IMR-90 (cell line): ENCODE measurements around the gene SPP1. TPM values are rescaled to one million over a fixed set of nuclear protein-coding genes. Genes with fewer than 3 reads are reported as not detected.

Experiments used
- ATAC-seq: fragments of 200-7000 bp; cut with Tn5 transposase; 2 replicates; pipeline ENCODE4 v1.9.1; 2020; ENCODE audit warnings: low read depth, mild to moderate bottlenecking, moderate library complexity
- BruUV-seq: library from RNA; stranded (reverse); fragments of 400-500 nt; replicated peaks from 2 replicates; lab custom pipeline; 2021; lab: Mats Ljungman, UMichigan
- CTCF ChIA-PET: fragments of 300-600 bp; formaldehyde crosslinking; extraction: SDS; loops from one replicate; lab custom pipeline; 2021; ENCODE audit warnings: antibody characterized with exemption; lab: Yijun Ruan, JAX
- POLR2A ChIA-PET: fragments of 300-600 bp; sonication (Branson Sonifier 250); formaldehyde crosslinking; loops from one replicate; lab custom pipeline; 2022; ENCODE audit warnings: antibody characterized with exemption; ENCODE audit not compliant: unreplicated experiment; lab: Charles Lee
- DNase-seq: peaks from one replicate; pipeline ENCODE4 v3.0.0; 2013
- H2AFZ ChIP-seq: replicated peaks from 2 replicates; pipeline ENCODE3; 2013; ENCODE audit warnings: low read length, mild to moderate bottlenecking; ENCODE audit not compliant: poor library complexity
- H2AK5ac ChIP-seq: 2 replicates; pipeline ENCODE4 v1.6.1; 2013; ENCODE audit warnings: low read depth, low read length, inconsistent platforms
- H2AK9ac ChIP-seq: replicated peaks from 2 replicates; pipeline ENCODE3; 2013; ENCODE audit warnings: mild to moderate bottlenecking, low read depth, low read length, moderate library complexity; ENCODE audit not compliant: poor library complexity
- H2BK120ac ChIP-seq: 2 replicates; pipeline ENCODE4 v1.6.1; 2013; ENCODE audit warnings: low read depth, low read length, inconsistent platforms
- H2BK15ac ChIP-seq: 3 replicates; pipeline ENCODE4 v1.6.1; 2013; ENCODE audit warnings: low read depth, low read length, inconsistent platforms
- H2BK20ac ChIP-seq: 2 replicates; pipeline ENCODE4 v1.6.1; 2013; ENCODE audit warnings: low read depth, mild to moderate bottlenecking, inconsistent platforms, low read length, moderate library complexity
- H2BK5ac ChIP-seq: 2 replicates; pipeline ENCODE4 v1.6.1; 2013; ENCODE audit warnings: mild to moderate bottlenecking, low read depth, low read length, inconsistent platforms; ENCODE audit not compliant: poor library complexity, severe bottlenecking
- H3K14ac ChIP-seq: replicated peaks from 2 replicates; pipeline ENCODE4 v1.6.1; 2013; ENCODE audit warnings: low read depth, low read length, inconsistent platforms
- H3K18ac ChIP-seq: 2 replicates; pipeline ENCODE4 v1.6.1; 2013; ENCODE audit warnings: low read depth, low read length, control low read depth
- H3K23ac ChIP-seq: 2 replicates; pipeline ENCODE4 v1.6.1; 2013; ENCODE audit warnings: low read depth, low read length, inconsistent platforms
- H3K27ac ChIP-seq: 2 replicates; pipeline ENCODE4 v1.5.1; 2013; ENCODE audit warnings: mild to moderate bottlenecking, control low read depth, low read length; ENCODE audit not compliant: insufficient read depth
- H3K27me3 ChIP-seq: 2 replicates; pipeline ENCODE4 v1.6.1; 2013; ENCODE audit warnings: low read length; ENCODE audit not compliant: control insufficient read depth, insufficient read depth
- H3K36me3 ChIP-seq: 2 replicates; pipeline ENCODE4 v1.6.1; 2013; ENCODE audit warnings: low read length, mixed read lengths; ENCODE audit not compliant: control insufficient read depth, insufficient read depth
- H3K4ac ChIP-seq: 2 replicates; pipeline ENCODE4 v1.6.1; 2013; ENCODE audit warnings: low read depth, low read length, inconsistent platforms
- H3K4me1 ChIP-seq: 2 replicates; pipeline ENCODE4 v1.6.1; 2013; ENCODE audit warnings: low read length, mixed read lengths; ENCODE audit not compliant: control insufficient read depth, insufficient read depth
- H3K4me2 ChIP-seq: 2 replicates; pipeline ENCODE4 v1.6.1; 2013; ENCODE audit warnings: low read depth, mild to moderate bottlenecking, control low read depth, low read length, moderate library complexity
- H3K4me3 ChIP-seq: 2 replicates; pipeline ENCODE4 v1.5.1; 2013; ENCODE audit warnings: low read depth, mild to moderate bottlenecking, control low read depth, low read length, moderate library complexity; ENCODE audit not compliant: insufficient read depth
- H3K56ac ChIP-seq: 2 replicates; pipeline ENCODE4 v1.6.1; 2013; ENCODE audit warnings: low read length, inconsistent platforms; ENCODE audit not compliant: insufficient read depth; ENCODE audit errors: extremely low read depth
- H3K79me1 ChIP-seq, 2 experiments: 2 replicates each; pipeline ENCODE4 v1.6.1; 2013; ENCODE audit warnings: low read length in 2 of 2, inconsistent platforms in 1 of 2, low read depth in 1 of 2
- H3K9ac ChIP-seq: 2 replicates; pipeline ENCODE4 v1.6.1; 2013; ENCODE audit warnings: low read depth, low read length, control low read depth
- H3K9me1 ChIP-seq: 2 replicates; pipeline ENCODE4 v1.6.1; 2013; ENCODE audit warnings: low read length, inconsistent platforms; ENCODE audit not compliant: insufficient read depth
- H3K9me3 ChIP-seq: 2 replicates; pipeline ENCODE4 v1.6.1; 2013; ENCODE audit warnings: low read length; ENCODE audit not compliant: control insufficient read depth, insufficient read depth
- H4K20me1 ChIP-seq: 2 replicates; pipeline ENCODE4 v1.6.1; 2013; ENCODE audit warnings: low read length, inconsistent platforms; ENCODE audit not compliant: insufficient read depth
- H4K5ac ChIP-seq: 2 replicates; pipeline ENCODE4 v1.6.1; 2013; ENCODE audit warnings: mild to moderate bottlenecking, low read depth, low read length, control low read depth
- H4K8ac ChIP-seq, 2 experiments: 2 replicates each; pipeline ENCODE4 v1.6.1; 2013; ENCODE audit warnings: low read depth in 2 of 2, low read length in 2 of 2, control low read depth in 1 of 2, inconsistent platforms in 1 of 2
- H4K91ac ChIP-seq: 2 replicates; pipeline ENCODE4 v1.6.1; 2013; ENCODE audit warnings: low read depth, low read length, inconsistent platforms; ENCODE audit not compliant: insufficient read depth
- BHLHE40 ChIP-seq: fragments of 150-350 bp; IDR thresholded peaks from 2 replicates; pipeline ENCODE4 v1.6.1; 2016; ENCODE audit warnings: mild to moderate bottlenecking, low read depth, low read length
- CTCF ChIP-seq: conservative IDR thresholded peaks from 2 replicates; pipeline ENCODE4 v1.5.1; 2012; ENCODE audit warnings: mild to moderate bottlenecking, low read depth, low read length, improper control_type of control experiment
- ELK1 ChIP-seq: fragments of 150-350 bp; IDR thresholded peaks from 2 replicates; pipeline ENCODE4 v1.6.1; 2016; ENCODE audit warnings: low read depth, mild to moderate bottlenecking, low read length, moderate library complexity, borderline replicate concordance
- MAFK ChIP-seq: IDR thresholded peaks from 2 replicates; pipeline ENCODE4 v1.6.1; 2012; ENCODE audit warnings: low read depth, low read length, improper control_type of control experiment
- NFE2L2 ChIP-seq: fragments of 150-350 bp; IDR thresholded peaks from 2 replicates; pipeline ENCODE4 v1.6.1; 2016; ENCODE audit warnings: low read depth, mild to moderate bottlenecking, low read length
- RAD21 ChIP-seq: IDR thresholded peaks from 2 replicates; pipeline ENCODE4 v1.6.1; 2012; ENCODE audit warnings: low read length, improper control_type of control experiment
- RFX5 ChIP-seq: IDR thresholded peaks from 2 replicates; pipeline ENCODE4 v1.8.0; 2012; ENCODE audit warnings: low read depth, mild to moderate bottlenecking, low read length, moderate library complexity
- SMC3 ChIP-seq: fragments of 150-350 bp; IDR thresholded peaks from 2 replicates; pipeline ENCODE4 v1.6.1; 2016; ENCODE audit warnings: low read depth, mild to moderate bottlenecking, antibody characterized with exemption, low read length, moderate library complexity
- USF2 ChIP-seq: fragments of 150-350 bp; IDR thresholded peaks from 2 replicates; pipeline ENCODE4 v1.6.1; 2017; ENCODE audit warnings: mild to moderate bottlenecking, antibody characterized with exemption, low read length, low read depth
- WGBS, 2 experiments: methylation state at CpG; one replicate each; pipeline versions ENCODE4 v1.1.5 to v1.1.7; 2013; ENCODE audit warnings: missing lambda C conversion rate in 2 of 2; ENCODE audit not compliant: insufficient read length in 1 of 2; ENCODE audit errors: extremely low coverage in 2 of 2; 5-methylcytosine and 5-hydroxymethylcytosine counted together
- dilution Hi-C: fragments of 300-500 bp; cut with HindIII; formaldehyde crosslinking; loops from one replicate; pipeline ENCODE4 v1.14.3; 2018; ENCODE audit warnings: low sequenced_read_pairs; ENCODE audit not compliant: unreplicated experiment
- in situ Hi-C: fragments of 300-500 bp; cut with MboI; formaldehyde crosslinking; loops from 3 replicates; pipeline ENCODE4 v1.14.3; 2019; ENCODE audit warnings: low sequenced_read_pairs, inconsistent platforms, mixed read lengths
- intact Hi-C: fragments of 100-400 bp; cut with micrococcal nuclease; formaldehyde crosslinking; loops from 2 replicates; pipeline ENCODE4 v1.10.0; 2022
- polyA plus RNA-seq, 3 experiments: library from polyadenylated mRNA; depleted of rRNA; stranded (reverse); fragments of >200 nt; gene quantifications; 2 replicates each; pipeline ENCODE4 v1.2.3, GENCODE V29; 2012; ENCODE audit warnings: low replicate concordance in 1 of 3
- total RNA-seq: library from RNA; depleted of rRNA; stranded (reverse); fragments of >200 nt; gene quantifications from 2 replicates; pipeline ENCODE4 v1.2.3, GENCODE V29; 2012

Gene SPP1
- total and polyA plus RNA-seq, 2 of the 4 experiments (the other 2 are of a cell fraction) = 0.18 to 0.50 TPM

- Histone ChIP-seq H4K91ac (no peak overlapping the region), H2BK120ac (no peak overlapping the region), H3K9me1 (no peaks in the 10 kb centered on the region; the same call in 1 of the 2 replicates), H3K27me3 (peaks cover 2% of the 10 kb centered on the region), H3K4me3 (no peak overlapping the region), H3K4me1 (no peaks in the 10 kb centered on the region), H3K56ac (no peak overlapping the region), H2BK5ac (no peak overlapping the region), H3K23ac (no peak overlapping the region), H3K4me2 (no peak overlapping the region), H2AFZ (no peak overlapping the region), H2BK15ac (no peak overlapping the region), H3K9me3 (no peaks in the 10 kb centered on the region), H3K9ac (no peak overlapping the region), H3K4ac (no peak overlapping the region), H3K79me1 (no peaks in the 10 kb centered on the region), H4K8ac (no peak overlapping the region), H4K20me1 (no peaks in the 10 kb centered on the region), H3K18ac (no peak overlapping the region), H3K27ac (no peak overlapping the region), H2BK20ac (no peak overlapping the region), H3K14ac (no peak overlapping the region), H2AK5ac (no peak overlapping the region), H2AK9ac (no peak overlapping the region), H4K5ac (no peak overlapping the region), H3K36me3 (no peaks in the 10 kb centered on the region)
- ATAC-seq = no peak
- ChIA-PET POLR2A (no interaction called here), CTCF (no interaction called here)
- intact Hi-C loops (no loop called here), dilution Hi-C loops (no loop called here), in situ Hi-C loops (no loop called here)
- no CpG with 5 or more reads among the region's 6 CpGs for WGBS, 2 experiments
- no peak for DNase-seq
- BruUV-seq = no TSS peak
- TF ChIP-seq RFX5 (no peak), CTCF (no peak), RAD21 (no peak), SMC3 (no peak), USF2 (no peak), MAFK (no peak), BHLHE40 (no peak), ELK1 (no peak), NFE2L2 (no peak)
Measured at GRCh38 chr4:87947381-87948160, 27.9 kb upstream of the SPP1 start.
